Kasumi-1 (cell line): ENCODE measurements around the gene CRYL1.

Experiments used
- DNase-seq, 2 experiments: peaks; one replicate each; lab custom pipeline; 2025; lab: John Stamatoyannopoulos, UW

CRYL1 gene

GRCh38 chr13:20494656-20495055, 31.0 kb downstream of the CRYL1 start:
- no peak for DNase-seq

- peak; percentile 5 for DNase-seq
Observed at GRCh38 chr13:20492641-20493040, 33.0 kb downstream of the CRYL1 start.

- no peak for DNase-seq
Observed at GRCh38 chr13:20491926-20492435, 33.7 kb downstream of the CRYL1 start.

GRCh38 chr13:20489185-20489820, 36.4 kb downstream of the CRYL1 start:
- DNase-seq, result no peak

- DNase-seq, result no peak
Observed at GRCh38 chr13:20487927-20488326, 37.7 kb downstream of the CRYL1 start.

- DNase-seq, result no peak
Observed at GRCh38 chr13:20482787-20483186, 42.9 kb downstream of the CRYL1 start.

GRCh38 chr13:20482275-20482761, 43.3 kb downstream of the CRYL1 start:
- DNase-seq, result no peak

GRCh38 chr13:20477394-20477793, 48.3 kb downstream of the CRYL1 start:
- DNase-seq, result no peak

- DNase-seq, result peak; percentile 4 to 29
Observed at GRCh38 chr13:20475927-20476691, 49.5 kb downstream of the CRYL1 start.

- DNase-seq, result no peak
Observed at GRCh38 chr13:20474515-20474914, 51.1 kb downstream of the CRYL1 start.

GRCh38 chr13:20473888-20474287, 51.8 kb downstream of the CRYL1 start:
- DNase-seq, result no peak

GRCh38 chr13:20473139-20473538, 52.5 kb downstream of the CRYL1 start:
- no peak for DNase-seq

GRCh38 chr13:20472531-20472930, 53.1 kb downstream of the CRYL1 start:
- no peak for DNase-seq

GRCh38 chr13:20470136-20470535, 55.5 kb downstream of the CRYL1 start:
- no peak for DNase-seq

GRCh38 chr13:20466371-20466770, 59.3 kb downstream of the CRYL1 start:
- DNase-seq, result no peak

- no peak for DNase-seq
Observed at GRCh38 chr13:20465218-20465879, 60.3 kb downstream of the CRYL1 start.

GRCh38 chr13:20462921-20463320, 62.7 kb downstream of the CRYL1 start:
- DNase-seq, result no peak

GRCh38 chr13:20462533-20462915, 63.1 kb downstream of the CRYL1 start:
- DNase-seq, result no peak

GRCh38 chr13:20461860-20462532, 63.7 kb downstream of the CRYL1 start:
- no peak for DNase-seq

- no peak for DNase-seq
Observed at GRCh38 chr13:20461481-20461859, 64.2 kb downstream of the CRYL1 start.

- peak; percentile 0 to 7 for DNase-seq
Observed at GRCh38 chr13:20460761-20461160, 64.9 kb downstream of the CRYL1 start.

GRCh38 chr13:20457670-20458069, 68.0 kb downstream of the CRYL1 start:
- no peak for DNase-seq
